Activated CD4-positive, alpha-beta T cell treated with anti-CD3 and anti-CD28 coated beads for 48 hours (primary cell): ENCODE data around the gene HS3ST2.
"Not testable (repeated sequence)": the region's sequence is repeated elsewhere in the genome, so short reads cannot be mapped to it uniquely, and the experiment has no call there.

Source experiments
- DNase-seq: peaks from one replicate; pipeline ENCODE4 v3.0.0-alpha.2; 2020

HS3ST2 gene

GRCh38 chr16:22938647-22939046, 124.7 kb downstream of the HS3ST2 start:
- no peak for DNase-seq

DNA sequence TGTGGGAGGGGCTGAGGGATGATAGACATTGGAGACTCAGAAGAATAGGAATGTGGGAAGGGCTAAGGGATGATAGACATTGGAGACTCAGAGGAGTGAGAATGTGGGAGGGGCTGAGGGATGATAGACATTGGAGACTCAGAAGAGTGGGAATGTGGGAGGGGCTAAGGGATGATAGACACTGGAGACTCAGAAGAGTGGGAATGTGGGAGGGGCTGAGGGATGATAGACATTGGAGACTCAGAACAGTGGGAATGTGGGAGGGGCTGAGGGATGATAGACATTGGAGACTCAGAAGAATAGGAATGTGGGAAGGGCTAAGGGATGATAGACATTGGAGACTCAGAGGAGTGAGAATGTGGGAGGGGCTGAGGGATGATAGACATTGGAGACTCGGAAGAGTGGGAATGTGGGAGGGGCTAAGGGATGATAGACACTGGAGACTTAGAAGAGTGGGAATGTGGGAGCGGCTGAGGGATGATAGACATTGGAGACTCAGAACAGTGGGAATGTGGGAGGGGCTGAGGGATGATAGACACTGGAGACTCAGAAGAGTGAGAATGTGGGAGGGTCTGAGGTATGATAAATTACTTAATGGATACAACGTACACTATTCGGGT, 125.9 kb downstream of the HS3ST2 start:
- DNase-seq, result not testable (repeated sequence)

DNA sequence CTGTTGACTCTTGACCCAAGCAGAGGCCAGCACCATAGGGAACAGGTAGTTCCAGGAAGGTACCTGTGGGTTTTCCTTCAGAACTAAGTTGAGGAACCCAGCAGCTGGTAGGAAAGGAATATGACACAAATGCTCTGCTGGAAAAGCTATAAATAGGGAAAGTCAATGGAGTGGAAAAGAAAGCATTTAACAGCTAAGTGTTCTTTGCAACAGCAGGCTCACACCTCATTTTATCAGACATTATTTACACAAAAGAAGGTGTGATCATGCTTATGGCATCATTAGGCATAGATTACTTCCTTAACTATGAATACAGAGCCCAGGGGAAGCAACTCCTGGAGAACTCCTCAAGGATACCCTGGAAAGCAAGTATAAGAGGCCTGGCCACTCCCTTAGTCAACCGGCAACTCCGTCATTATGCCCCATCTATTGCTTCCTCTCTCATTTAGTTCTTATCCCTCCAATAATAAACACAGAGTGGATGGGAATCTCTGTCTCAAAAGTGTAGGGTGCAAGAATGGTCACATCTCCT, 128.1 kb downstream of the HS3ST2 start:
- no peak for DNase-seq

- DNase-seq, result no peak
Measured at GRCh38 chr16:22942811-22943210, 128.8 kb downstream of the HS3ST2 start.

DNA sequence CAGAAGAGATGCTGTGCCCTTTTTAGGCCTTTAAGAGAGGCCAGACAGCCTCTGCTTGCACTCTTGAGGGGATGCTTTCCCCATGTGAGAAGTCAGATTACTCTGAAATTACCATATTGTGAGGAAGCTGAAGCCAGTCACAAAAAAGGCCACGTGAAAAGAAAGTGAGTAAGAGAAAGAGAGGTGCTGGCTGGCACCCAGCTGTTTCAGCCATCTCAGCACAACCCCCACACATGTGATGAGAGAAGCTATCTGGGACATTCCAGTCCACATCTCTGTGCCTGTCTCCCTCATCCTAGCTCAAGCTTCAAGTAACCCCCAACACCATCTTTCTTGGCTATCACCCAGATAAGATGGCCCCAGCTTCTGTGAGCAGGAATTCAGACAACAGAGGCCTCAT, 131.4 kb downstream of the HS3ST2 start:
- DNase-seq, result no peak

DNA sequence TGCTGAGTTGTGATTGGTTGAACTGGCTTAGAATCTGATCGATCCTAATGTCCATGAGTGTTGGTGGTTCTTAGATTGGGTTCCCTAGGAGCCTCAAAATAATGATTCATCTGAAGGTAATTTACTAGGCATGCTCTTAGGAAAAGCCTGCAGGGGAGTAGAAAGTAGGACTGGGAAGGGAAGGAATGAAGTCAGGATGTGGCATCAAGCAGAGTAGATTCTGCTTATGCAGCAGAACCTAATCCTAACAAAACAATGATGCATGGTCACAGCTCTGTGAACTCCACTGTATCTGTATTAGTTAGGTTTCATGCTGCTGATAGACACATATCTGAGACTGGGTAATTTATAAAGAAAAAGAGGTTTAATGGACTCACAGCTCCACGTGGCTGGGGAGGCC, 132.5 kb downstream of the HS3ST2 start:
- no peak for DNase-seq

- no peak for DNase-seq
Measured at GRCh38 chr16:22948058-22948602, 134.2 kb downstream of the HS3ST2 start.

- peak; percentile 80 for DNase-seq
Measured at GRCh38 chr16:22948603-22949368, 134.8 kb downstream of the HS3ST2 start.

DNA sequence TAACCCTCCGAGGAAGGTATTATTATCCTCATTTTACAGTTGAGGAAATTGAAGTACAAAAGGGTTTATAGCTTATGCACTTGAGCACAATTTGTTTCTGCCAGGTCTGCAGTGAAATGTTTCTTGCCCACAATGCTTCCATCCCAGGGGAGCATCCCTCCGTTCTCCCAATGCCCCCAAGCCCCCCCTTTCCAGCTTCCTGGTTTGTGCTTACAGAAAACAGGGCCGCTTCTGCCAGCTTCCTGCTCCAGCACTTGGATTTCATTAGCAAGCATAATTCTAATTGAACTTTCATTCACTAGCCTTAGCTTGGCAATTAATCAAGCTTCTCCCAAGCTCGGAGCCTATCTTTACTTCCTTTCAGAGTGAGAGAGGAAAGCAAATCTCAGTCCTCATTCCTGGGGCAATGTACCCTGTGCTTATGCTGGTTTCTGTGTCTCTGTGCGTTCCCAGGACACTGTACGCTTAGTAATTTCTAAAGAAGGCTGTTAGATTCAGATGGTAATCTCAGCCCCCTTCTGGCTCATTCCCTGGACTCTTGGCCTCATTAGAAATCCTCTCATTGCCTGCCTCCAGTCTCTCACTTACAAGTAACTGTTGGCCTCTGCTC, 141.6 kb downstream of the HS3ST2 start:
- DNase-seq, result no peak

- no peak for DNase-seq
Measured at GRCh38 chr16:22961206-22961605, 147.2 kb downstream of the HS3ST2 start.

- DNase-seq, result no peak
Measured at GRCh38 chr16:22962905-22963304, 148.9 kb downstream of the HS3ST2 start.
